Measurements from ENCODE around the gene EHBP1L1. TPM values are rescaled to one million over a fixed set of nuclear protein-coding genes. Genes with fewer than 3 reads are reported as not detected.

Gene EHBP1L1
- total and polyA plus RNA-seq, 2 of the 8 experiments (the other 6 are each of a cell fraction or from before 2014, with no cell fraction given): 4.3 to 6.6 TPM

GRCh38 chr11:65596520-65596919, 20.7 kb downstream of the EHBP1L1 start:
- Histone ChIP-seq H3K23ac (ENCODE audit: insufficient read length) (no peak overlapping the region), H4K8ac (ENCODE audit: extremely low read depth, insufficient read depth, low read length) (no peak overlapping the region), H4K20me1 (replicated peaks in 1 of 2; ENCODE audit: control insufficient read depth in 1 of 2, insufficient read depth in 2 of 2, low read length in 2 of 2) (peaks cover 0 to 4% of the 10 kb centered on the region in 2 experiments), H3K23me2 (ENCODE audit: low read depth, low read length) (peaks cover 9% of the 10 kb centered on the region; the same call in 1 of the 2 replicates), H3K9me3 (ENCODE audit: insufficient read depth in 2 of 2, low read depth in 1 of 2, low read length in 1 of 2) (no peaks in the 10 kb centered on the region), H3K56ac (replicated peaks; ENCODE audit: insufficient read length, low read depth, low read length) (no peak overlapping the region), H3K4me2 (ENCODE audit: insufficient read depth in 1 of 2, low read depth in 2 of 2, low read length in 2 of 2) (no peak overlapping the region), H3K36me3 (ENCODE audit: control insufficient read depth in 2 of 4, insufficient read depth in 4 of 4, low read length in 3 of 4) (peaks cover 0 to 10% (median 2%) of the 10 kb centered on the region in 4 experiments; a peak in 3 of 8 replicates), H3K9ac (replicated peaks in 1 of 4; ENCODE audit: extremely low read depth in 1 of 4, low read depth in 3 of 4, low read length in 3 of 4) (no peak overlapping the region), H3K79me1 (ENCODE audit: low read depth, low read length) (no peaks in the 10 kb centered on the region), H2BK20ac (ENCODE audit: low read length) (no peak overlapping the region), H2BK5ac (ENCODE audit: low read depth, low read length) (no peak overlapping the region), H2BK12ac (ENCODE audit: low read depth, low read length) (no peak overlapping the region), H3K18ac (ENCODE audit: extremely low read depth, low read length) (no peak overlapping the region), H2BK15ac (ENCODE audit: low read length) (no peak overlapping the region), H2AFZ (ENCODE audit: low read length) (no peak overlapping the region), H3K14ac (ENCODE audit: insufficient read length) (no peak overlapping the region), H3K27ac (ENCODE audit: low read depth, low read length) (no peak overlapping the region), H3K79me2 (ENCODE audit: control insufficient read depth in 1 of 2, insufficient read depth in 2 of 2, low read length in 2 of 2) (no peaks in the 10 kb centered on the region), H2BK120ac (replicated peaks; ENCODE audit: low read depth, low read length) (no peak overlapping the region), H3K4me3 (ENCODE audit: extremely low read depth in 1 of 4, insufficient read depth in 2 of 4, low read depth in 3 of 4, low read length in 4 of 4) (no peak overlapping the region), H3K4ac (replicated peaks; ENCODE audit: insufficient read length, low read depth, low read length) (no peak overlapping the region), H3K4me1 (replicated peaks in 1 of 4; ENCODE audit: control insufficient read depth in 3 of 4, insufficient read depth in 4 of 4, low read length in 3 of 4) (peaks cover 0 to 7% (median 5%) of the 10 kb centered on the region in 4 experiments; a peak in 6 of 7 replicates), H4K91ac (replicated peaks; ENCODE audit: insufficient read length, low read length) (no peak overlapping the region), H3K27me3 (replicated peaks in 1 of 4; ENCODE audit: control insufficient read depth in 3 of 4, extremely low read depth in 1 of 4, insufficient read depth in 3 of 4, low read length in 3 of 4) (peaks cover 8 to 16% (median 14%) of the 10 kb centered on the region in 4 experiments), H4K5ac (ENCODE audit: insufficient read length, low read depth, low read length) (no peak overlapping the region), H2AK5ac (ENCODE audit: low read depth, low read length) (no peak overlapping the region)
- WGBS, 2 experiments (ENCODE audit: extremely low coverage in 1 of 2, insufficient coverage in 1 of 2, insufficient read length in 1 of 2, insufficient replicate concordance in 2 of 2, low coverage in 1 of 2, low lambda C conversion rate in 2 of 2, missing lambda C conversion rate in 1 of 2): 80% methylated on average over 1 of the region's 6 CpGs; no CpG with 5 or more reads in 1 of the 2 experiments
- FAIRE-seq (no peak), DNase-seq (ENCODE audit: low read depth in 1 of 2, low spot score in 2 of 2) (no peak)
- CTCF ChIA-PET (ENCODE audit: partially characterized antibody): interaction anchor here (1.1 to 12.3 kb wide), 5 partner anchors 8 to 55 kb away, joined by 3 to 227 read pairs (median 39); partner anchors contain the start of genes EHBP1L1 and LTBP3
- POLR2A ChIA-PET (ENCODE audit: partially characterized antibody): interaction anchor here (0.8 to 2.1 kb wide), 5 partner anchors 11 to 58 kb away, joined by 3 to 7 read pairs (median 7); partner anchors contain the start of gene FAM89B
- TF ChIP-seq TAF7 (optimal IDR thresholded peaks at IDR 0.05; ENCODE audit: borderline replicate concordance, low read depth, low read length) (no peak), FOSL1 (IDR thresholded peaks at IDR 0.05; ENCODE audit: insufficient read depth, low read depth, low read length) (no peak), SUZ12 (IDR thresholded peaks at IDR 0.05; ENCODE audit: low read length) (no peak)
- TF ChIP-seq, protein P1, sequence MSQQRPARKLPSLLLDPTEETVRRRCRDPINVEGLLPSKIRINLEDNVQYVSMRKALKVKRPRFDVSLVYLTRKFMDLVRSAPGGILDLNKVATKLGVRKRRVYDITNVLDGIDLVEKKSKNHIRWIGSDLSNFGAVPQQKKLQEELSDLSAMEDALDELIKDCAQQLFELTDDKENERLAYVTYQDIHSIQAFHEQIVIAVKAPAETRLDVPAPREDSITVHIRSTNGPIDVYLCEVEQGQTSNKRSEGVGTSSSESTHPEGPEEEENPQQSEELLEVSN (IDR thresholded peaks at IDR 0.05): no peak
